Liver (tissue), 9 donors: ENCODE measurements around the gene ABCC10. TPM values are rescaled to one million over a fixed set of nuclear protein-coding genes. Genes with fewer than 3 reads are reported as not detected.
A peak's percentile ranks its signal among the peaks of the same experiment; 100 is the strongest.

ENCODE experiments used
- DNase-seq: peaks from one replicate; pipeline ENCODE4 v3.0.0-alpha.2; 2017; ENCODE audit warnings: low spot score
- H3K27ac ChIP-seq, 2 donors: one replicate each; pipeline ENCODE4 v1.7.0; 2013; ENCODE audit warnings: inconsistent platforms in 2 of 2, low read length in 2 of 2, control low read depth in 1 of 2, low read depth in 1 of 2, mild to moderate bottlenecking in 1 of 2
- H3K27me3 ChIP-seq, 4 donors: one replicate each; pipeline versions ENCODE4 v1.6.1 to v1.7.0; 2013; ENCODE audit warnings: low read length in 3 of 4, inconsistent platforms in 1 of 4, mild to moderate bottlenecking in 1 of 4, moderate library complexity in 1 of 4; ENCODE audit not compliant: control insufficient read depth in 4 of 4, insufficient read depth in 4 of 4
- H3K36me3 ChIP-seq, 4 donors: one replicate each; pipeline versions ENCODE4 v1.6.1 to v1.7.0; 2013; ENCODE audit warnings: low read length in 3 of 4, mild to moderate bottlenecking in 3 of 4, low read depth in 1 of 4, moderate library complexity in 1 of 4; ENCODE audit not compliant: control insufficient read depth in 4 of 4, insufficient read depth in 3 of 4
- H3K4me1 ChIP-seq, 4 donors: one replicate each; pipeline versions ENCODE4 v1.6.1 to v1.7.0; 2013; ENCODE audit warnings: low read length in 3 of 4, mild to moderate bottlenecking in 3 of 4, moderate library complexity in 1 of 4; ENCODE audit not compliant: control insufficient read depth in 4 of 4, insufficient read depth in 4 of 4
- H3K4me3 ChIP-seq, 3 donors: one replicate each; pipeline versions ENCODE4 v1.6.1 to v1.7.0; 2013; ENCODE audit warnings: low read length in 3 of 3, control low read depth in 1 of 3, low read depth in 1 of 3, mild to moderate bottlenecking in 1 of 3
- H3K9ac ChIP-seq, 2 donors: one replicate each; pipeline ENCODE4 v1.7.0; 2013; ENCODE audit warnings: low read length in 2 of 2, mild to moderate bottlenecking in 2 of 2, moderate library complexity in 2 of 2, control low read depth in 1 of 2, low read depth in 1 of 2
- H3K9me3 ChIP-seq, 4 donors: one replicate each; pipeline versions ENCODE4 v1.6.1 to v1.7.0; 2013; ENCODE audit warnings: low read length in 3 of 4; ENCODE audit not compliant: control insufficient read depth in 4 of 4
- ATF3 ChIP-seq: IDR thresholded peaks from 2 replicates; pipeline ENCODE4 v1.6.1; 2016; ENCODE audit warnings: antibody characterized with exemption
- CTCF ChIP-seq: fragments of 150-350 bp; IDR thresholded peaks from 2 replicates; pipeline ENCODE4 v1.5.1; 2017; ENCODE audit warnings: improper control_type of control experiment, low read depth, low read length; ENCODE audit not compliant: missing input control
- EGR1 ChIP-seq, 2 donors: IDR thresholded peaks; 2 replicates each; pipeline ENCODE4 v1.6.1; 2016 to 2018; ENCODE audit warnings: antibody characterized with exemption in 2 of 2, low read depth in 2 of 2
- FOXA1 ChIP-seq: IDR thresholded peaks from 2 replicates; pipeline ENCODE4 v1.6.1; 2016; ENCODE audit warnings: antibody characterized with exemption
- FOXA2 ChIP-seq: IDR thresholded peaks from 2 replicates; pipeline ENCODE4 v1.6.1; 2016; ENCODE audit warnings: antibody characterized with exemption
- GABPA ChIP-seq, 2 donors: IDR thresholded peaks in 1 of 2; conservative IDR thresholded peaks in 1 of 2; 2 replicates each; pipeline ENCODE4 v1.6.1; 2016; ENCODE audit warnings: antibody characterized with exemption in 2 of 2, mild to moderate bottlenecking in 1 of 2, moderate library complexity in 1 of 2
- HNF4A ChIP-seq, 2 donors: conservative IDR thresholded peaks; 2 replicates each; pipeline ENCODE4 v1.6.1; 2016; ENCODE audit warnings: antibody characterized with exemption in 2 of 2, mild to moderate bottlenecking in 2 of 2
- HNF4G ChIP-seq: IDR thresholded peaks from 2 replicates; pipeline ENCODE4 v1.6.1; 2016; ENCODE audit warnings: antibody characterized with exemption
- JUND ChIP-seq, 2 donors: IDR thresholded peaks; 2 replicates each; pipeline ENCODE4 v1.6.1; 2016; ENCODE audit warnings: antibody characterized with exemption in 2 of 2
- MAX ChIP-seq: IDR thresholded peaks from 2 replicates; pipeline ENCODE4 v1.6.1; 2016; ENCODE audit warnings: antibody characterized with exemption
- REST ChIP-seq: IDR thresholded peaks from 2 replicates; pipeline ENCODE4 v1.6.1; 2016; ENCODE audit warnings: antibody characterized with exemption, mild to moderate bottlenecking
- RXRA ChIP-seq, 2 donors: IDR thresholded peaks; 2 replicates each; pipeline ENCODE4 v1.6.1; 2017 to 2018; ENCODE audit warnings: antibody characterized with exemption in 2 of 2, mild to moderate bottlenecking in 1 of 2
- SP1 ChIP-seq: IDR thresholded peaks from 2 replicates; pipeline ENCODE4 v1.6.1; 2018; ENCODE audit warnings: antibody characterized with exemption, mild to moderate bottlenecking
- YY1 ChIP-seq: IDR thresholded peaks from 2 replicates; pipeline ENCODE4 v1.6.1; 2016; ENCODE audit warnings: antibody characterized with exemption, mild to moderate bottlenecking
- WGBS: extraction: QIAGEN DNeasy Blood & Tissue Kit; methylation state at CpG from one replicate; pipeline ENCODE4 v1.1.7; 2013; 5-methylcytosine and 5-hydroxymethylcytosine counted together
- polyA plus RNA-seq, 2 donors: library from polyadenylated mRNA; stranded (reverse) in 1 of 2; unstranded in 1 of 2; fragments of 200-250 nt in 1 of 2; fragments of >200 nt in 1 of 2; fragmentation: Nextera tagmentation in 1 of 2; extraction: Ambion mirVana in 1 of 2; gene quantifications; one replicate each; pipeline versions ENCODE4 v1.2.1 to v1.2.3, GENCODE V29; 2013 to 2015
- total RNA-seq, 2 donors: library from RNA; depleted of rRNA; stranded (reverse); fragments of >200 nt; gene quantifications; one replicate each; pipeline ENCODE4 v1.2.3, GENCODE V29; 2014
- donor health status: healthy.
- donor health status: healthy.
- donor health status: healthy.
- donor health status: healthy.
- donor health status: healthy.

The ABCC10 gene
- total and polyA plus RNA-seq, 4 donors: 3.9 to 10.6 (median 5.1) TPM

GRCh38 chr6:43452896-43453295 lies 25.6 kb downstream of the ABCC10 start:
- peaks cover 11 to 44% (median 24%) of the 10 kb centered on the region in 4 donors for H3K36me3 ChIP-seq
- no peak for DNase-seq
- peaks cover 0 to 3% (median 1%) of the 10 kb centered on the region in 4 donors for H3K27me3 ChIP-seq
- H3K4me3 ChIP-seq: no peak overlapping the region
- H3K4me1 ChIP-seq: peaks cover 6 to 13% (median 9%) of the 10 kb centered on the region in 4 donors
- H3K9me3 ChIP-seq: no peaks in the 10 kb centered on the region
- WGBS: 94% methylated on average over 4 of the region's 4 CpGs
- no peak for TF ChIP-seq JUND (IDR thresholded peaks at IDR 0.05)
- TF ChIP-seq HNF4A (conservative IDR thresholded peaks at IDR 0.05): no peak
- no peak for TF ChIP-seq ATF3
- TF ChIP-seq SP1: no peak
- TF ChIP-seq FOXA1: no peak
- no peak for TF ChIP-seq FOXA2
- no peak for TF ChIP-seq RXRA (IDR thresholded peaks at IDR 0.05)
- no peak for TF ChIP-seq EGR1 (IDR thresholded peaks at IDR 0.05; ENCODE audit: low read depth in 2 of 2)
- TF ChIP-seq GABPA (IDR thresholded peaks at IDR 0.05 in 1 of 2, conservative IDR thresholded peaks at IDR 0.05 in 1 of 2): no peak
- TF ChIP-seq MAX: no peak
- TF ChIP-seq YY1: no peak
- no peak for TF ChIP-seq REST
- TF ChIP-seq HNF4G: no peak
- H3K27ac ChIP-seq: no peak overlapping the region
- no peak overlapping the region for H3K9ac ChIP-seq

- no peak for DNase-seq
- Histone ChIP-seq H3K4me3 (no peak overlapping the region), H3K9me3 (no peaks in the 10 kb centered on the region), H3K9ac (no peak overlapping the region), H3K27ac (no peak overlapping the region), H3K36me3 (peaks cover 11 to 35% (median 21%) of the 10 kb centered on the region in 4 donors), H3K27me3 (peaks cover 0 to 3% (median 1%) of the 10 kb centered on the region in 4 donors), H3K4me1 (peaks cover 6 to 13% (median 9%) of the 10 kb centered on the region in 4 donors)
- TF ChIP-seq HNF4A (conservative IDR thresholded peaks at IDR 0.05) (no peak), HNF4G (peak; percentile 4), CTCF (no peak), ATF3 (no peak)
These were observed 26.5 kb downstream of the ABCC10 start for GRCh38 chr6:43453831-43454230.
